HCT116 (cell line): Measurements from ENCODE around the gene RAD51AP1.

Experiments
- CEBPB ChIP-seq: IDR thresholded peaks from 2 replicates; pipeline ENCODE4 v1.6.1; 2012; ENCODE audit warnings: low read depth
- EZH2 ChIP-seq: fragments of 200-600 bp; sonication (generic); IDR thresholded peaks from 2 replicates; pipeline ENCODE4 v1.6.1; 2017; ENCODE audit warnings: antibody characterized with exemption, mixed run types
- EZH2phosphoT487 ChIP-seq: fragments of 200-600 bp; IDR thresholded peaks from 2 replicates; pipeline ENCODE4 v1.6.1; 2018; ENCODE audit warnings: antibody characterized with exemption, borderline replicate concordance
- FOSL1 ChIP-seq: IDR thresholded peaks from 2 replicates; pipeline ENCODE4 v1.6.1; 2012; ENCODE audit warnings: low read depth
- MAX ChIP-seq: IDR thresholded peaks from 2 replicates; pipeline ENCODE4 v1.6.1; 2012
- POLR2A ChIP-seq: IDR thresholded peaks from 2 replicates; pipeline ENCODE4 v1.7.0; 2011; ENCODE audit warnings: borderline replicate concordance; ENCODE audit not compliant: insufficient read depth, insufficient read length; ENCODE audit errors: extremely low read depth
- POLR2AphosphoS5 ChIP-seq: IDR thresholded peaks from 2 replicates; pipeline ENCODE4 v1.6.1; 2011; ENCODE audit warnings: mild to moderate bottlenecking, low read depth, low read length, moderate library complexity
- RAD21 ChIP-seq: IDR thresholded peaks from 2 replicates; pipeline ENCODE4 v1.6.1; 2012; ENCODE audit warnings: low read depth, mild to moderate bottlenecking
- REST ChIP-seq: IDR thresholded peaks from 2 replicates; pipeline ENCODE4 v1.6.1; 2012; ENCODE audit warnings: low read depth
- SP1 ChIP-seq: IDR thresholded peaks from 2 replicates; pipeline ENCODE4 v1.6.1; 2012; ENCODE audit warnings: low read depth
- ZFX ChIP-seq: fragments of 450-650 bp; IDR thresholded peaks from 2 replicates; pipeline ENCODE4 v1.6.1; 2017
- ZNF274 ChIP-seq: fragments of 200-500 bp; sonication (Bioruptor generic); IDR thresholded peaks from 2 replicates; pipeline ENCODE4 v1.6.1; 2014; ENCODE audit warnings: mild to moderate bottlenecking, low read depth, low read length, inconsistent platforms
- TF ChIP-seq, protein P1 (sequence below), 3 experiments: fragments of 200-600 bp in 1 of 3; sonication (generic) in 1 of 3; IDR thresholded peaks in 2 of 3; conservative IDR thresholded peaks in 1 of 3; 2 replicates each; pipeline ENCODE4 v1.5.1; 2012 to 2017; ENCODE audit warnings: low read depth in 2 of 3, low read length in 2 of 3, antibody characterized with exemption in 1 of 3, borderline replicate concordance in 1 of 3, control low read depth in 1 of 3, mild to moderate bottlenecking in 1 of 3, mixed read lengths in 1 of 3, mixed run types in 1 of 3, moderate library complexity in 1 of 3; ENCODE audit not compliant: insufficient read depth in 1 of 3

GRCh38 chr12:4545195-4545594 is 6.5 kb downstream of the RAD51AP1 start:
- TF ChIP-seq POLR2AphosphoS5 (no peak), REST (no peak), ZFX (no peak), EZH2 (no peak), POLR2A (no peak), MAX (no peak), ZNF274 (no peak), SP1 (no peak), FOSL1 (no peak), CEBPB (no peak), EZH2phosphoT487 (no peak), RAD21 (no peak)
- TF ChIP-seq, protein P1, sequence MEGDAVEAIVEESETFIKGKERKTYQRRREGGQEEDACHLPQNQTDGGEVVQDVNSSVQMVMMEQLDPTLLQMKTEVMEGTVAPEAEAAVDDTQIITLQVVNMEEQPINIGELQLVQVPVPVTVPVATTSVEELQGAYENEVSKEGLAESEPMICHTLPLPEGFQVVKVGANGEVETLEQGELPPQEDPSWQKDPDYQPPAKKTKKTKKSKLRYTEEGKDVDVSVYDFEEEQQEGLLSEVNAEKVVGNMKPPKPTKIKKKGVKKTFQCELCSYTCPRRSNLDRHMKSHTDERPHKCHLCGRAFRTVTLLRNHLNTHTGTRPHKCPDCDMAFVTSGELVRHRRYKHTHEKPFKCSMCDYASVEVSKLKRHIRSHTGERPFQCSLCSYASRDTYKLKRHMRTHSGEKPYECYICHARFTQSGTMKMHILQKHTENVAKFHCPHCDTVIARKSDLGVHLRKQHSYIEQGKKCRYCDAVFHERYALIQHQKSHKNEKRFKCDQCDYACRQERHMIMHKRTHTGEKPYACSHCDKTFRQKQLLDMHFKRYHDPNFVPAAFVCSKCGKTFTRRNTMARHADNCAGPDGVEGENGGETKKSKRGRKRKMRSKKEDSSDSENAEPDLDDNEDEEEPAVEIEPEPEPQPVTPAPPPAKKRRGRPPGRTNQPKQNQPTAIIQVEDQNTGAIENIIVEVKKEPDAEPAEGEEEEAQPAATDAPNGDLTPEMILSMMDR (IDR thresholded peaks at IDR 0.05 in 2 of 3, conservative IDR thresholded peaks at IDR 0.05 in 1 of 3; ENCODE audit: borderline replicate concordance in 1 of 3, insufficient read depth in 1 of 3, low read depth in 2 of 3, low read length in 2 of 3), result no peak
